K562 treated with DMSO at 1 percent for 48 hours (cell line): ENCODE results near the gene GPR132. TPM values are rescaled to one million over a fixed set of nuclear protein-coding genes. Genes with fewer than 3 reads are reported as not detected.

Source experiments
- total RNA-seq: library from RNA; unstranded; fragments of 300-600 nt; gene quantifications from 2 replicates; pipeline ENCODE4 v1.2.3, GENCODE V29; 2022; ENCODE audit warnings: low replicate concordance; ENCODE audit errors: extremely low read depth

The GPR132 gene
- not detected in 2 replicates for total RNA-seq

GRCh38 chr14:105065280-105066228, at the start of gene GPR132:
Gene GPR132, minus strand, starts transcription at chr14:105065430. Its CDS starts 10,010 bp downstream, at chr14:105055420.

GRCh38 chr14:105020815-105021655, 44.2 kb downstream of the GPR132 start, which contains the start of gene CDCA4:
Gene CDCA4, minus strand, starts transcription at chr14:105021083. Its CDS starts 9,154 bp downstream, at chr14:105011929.

Other genes starting within 250 kb of the GPR132 start
- gene CEP170B, start 200.2 kb downstream of the GPR132 start, total RNA-seq: not detected in 2 replicates
- not detected in 2 replicates for gene PLD4, start 140.6 kb downstream of the GPR132 start, total RNA-seq
- gene AHNAK2, start 87.1 kb downstream of the GPR132 start, total RNA-seq: not detected in 2 replicates
- not detected in 2 replicates for gene CLBA1, start 79.6 kb downstream of the GPR132 start, total RNA-seq
- gene CDCA4, start 44.3 kb downstream of the GPR132 start, total RNA-seq: not detected in 2 replicates
- gene JAG2, start 103.3 kb upstream of the GPR132 start, total RNA-seq: not detected in 2 replicates
- gene NUDT14, start 115.9 kb upstream of the GPR132 start, total RNA-seq: not detected in 2 replicates
- not detected in 2 replicates for gene BTBD6, start 183.1 kb upstream of the GPR132 start, total RNA-seq
- not detected in 2 replicates for gene BRF1, start 235.6 kb upstream of the GPR132 start, total RNA-seq
- gene PACS2, start 249.3 kb upstream of the GPR132 start, total RNA-seq: not detected in 2 replicates